B cell (primary cell): ENCODE measurements around the gene SLCO3A1. TPM values are rescaled to one million over a fixed set of nuclear protein-coding genes. Genes with fewer than 3 reads are reported as not detected.

Experiments used
- ATAC-seq: fragments of 200-7000 bp; cut with Tn5 transposase; one replicate; pipeline ENCODE4 v1.10.0; 2021; ENCODE audit warnings: low read depth, mild to moderate bottlenecking, moderate number of reproducible peaks, moderate library complexity
- CTCF ChIA-PET: fragments of 350-600 bp; sonication (Branson Sonifier 250); formaldehyde crosslinking; loops from one replicate; lab custom pipeline; 2021; ENCODE audit warnings: antibody characterized with exemption, inconsistent platforms; lab: Charles Lee
- POLR2A ChIA-PET: fragments of 350-600 bp; sonication (Branson Sonifier 250); formaldehyde crosslinking; loops from one replicate; lab custom pipeline; 2021; ENCODE audit warnings: antibody characterized with exemption; lab: Charles Lee
- DNase-seq: peaks from one replicate; pipeline ENCODE4 v3.0.0; 2013
- H2AFZ ChIP-seq: 2 replicates; pipeline ENCODE4 v1.6.1; 2012; ENCODE audit warnings: mild to moderate bottlenecking, low read depth, low read length; ENCODE audit not compliant: insufficient read depth, poor library complexity, severe bottlenecking
- H3K27ac ChIP-seq, 2 donors: 1 replicate in 1 of 2; 2 replicates in 1 of 2; pipeline ENCODE4 v1.5.1; 2012 to 2013; ENCODE audit warnings: low read length in 2 of 2, mild to moderate bottlenecking in 2 of 2, moderate library complexity in 1 of 2
- H3K27me3 ChIP-seq, 4 experiments: fragments of 200-600 bp in 1 of 4; sonication (generic) in 1 of 4; replicated peaks in 1 of 4; 1 replicate in 2 of 4; 2 replicates in 2 of 4; pipeline versions ENCODE4 v1.6.1 to v1.7.0; 2013 to 2016; ENCODE audit warnings: low read length in 3 of 4, mild to moderate bottlenecking in 2 of 4, mixed read lengths in 1 of 4, moderate library complexity in 1 of 4; ENCODE audit not compliant: insufficient read depth in 4 of 4, control insufficient read depth in 3 of 4; ENCODE audit errors: control extremely low read depth in 1 of 4
- H3K36me3 ChIP-seq, 2 experiments: replicated peaks in 1 of 2; 1 replicate in 1 of 2; 2 replicates in 1 of 2; pipeline versions ENCODE4 v1.6.1 to v1.7.1; 2013; ENCODE audit warnings: low read length in 1 of 2; ENCODE audit not compliant: insufficient read depth in 2 of 2, control insufficient read depth in 1 of 2; ENCODE audit errors: control extremely low read depth in 1 of 2, extremely low read depth in 1 of 2
- H3K4me1 ChIP-seq, 2 donors: fragments of 200-600 bp in 1 of 2; sonication (generic) in 1 of 2; 1 replicate in 1 of 2; 2 replicates in 1 of 2; pipeline versions ENCODE4 v1.5.1 to v1.6.1; 2013 to 2017; ENCODE audit warnings: low read length in 2 of 2; ENCODE audit not compliant: control insufficient read depth in 2 of 2, insufficient read depth in 2 of 2
- H3K4me2 ChIP-seq: replicated peaks from 2 replicates; pipeline ENCODE3; 2012; ENCODE audit warnings: mild to moderate bottlenecking, low read depth, low read length; ENCODE audit not compliant: poor library complexity, severe bottlenecking
- H3K4me3 ChIP-seq, 5 experiments: fragments of 200-600 bp in 1 of 5; sonication (generic) in 1 of 5; 1 replicate in 3 of 5; 2 replicates in 2 of 5; pipeline versions ENCODE4 v1.5.1 to v1.7.0; 2011 to 2016; ENCODE audit warnings: low read length in 4 of 5, mild to moderate bottlenecking in 4 of 5, low read depth in 2 of 5, control low read depth in 1 of 5, moderate library complexity in 1 of 5; ENCODE audit not compliant: insufficient read depth in 1 of 5; ENCODE audit errors: control extremely low read depth in 1 of 5, extremely low read depth in 1 of 5
- H3K79me2 ChIP-seq: fragments of 200-600 bp; sonication (generic); one replicate; pipeline ENCODE4 v1.6.0; 2016; ENCODE audit warnings: low read length; ENCODE audit not compliant: control insufficient read depth, insufficient read depth
- H3K9ac ChIP-seq: fragments of 200-600 bp; sonication (generic); 2 replicates; pipeline ENCODE4 v1.6.1; 2017; ENCODE audit warnings: mild to moderate bottlenecking, low read length, moderate library complexity
- H3K9me3 ChIP-seq, 3 donors: one replicate each; pipeline versions ENCODE4 v1.6.1 to v1.7.1; 2013; ENCODE audit warnings: low read length in 2 of 3; ENCODE audit not compliant: control insufficient read depth in 2 of 3, insufficient read depth in 1 of 3; ENCODE audit errors: control extremely low read depth in 1 of 3
- H4K20me1 ChIP-seq: 2 replicates; pipeline ENCODE4 v1.6.0; 2012; ENCODE audit warnings: mild to moderate bottlenecking, low read length; ENCODE audit not compliant: insufficient read depth, control insufficient read depth, poor library complexity, severe bottlenecking
- H3K27ac Mint-ChIP-seq: one replicate; pipeline ENCODE4 v1.8.0; 2021; ENCODE audit warnings: mixed read lengths
- H3K27me3 Mint-ChIP-seq: one replicate; pipeline ENCODE4 v1.8.0; 2021; ENCODE audit warnings: mixed read lengths
- H3K4me1 Mint-ChIP-seq: one replicate; pipeline ENCODE4 v1.8.0; 2021; ENCODE audit warnings: mixed read lengths
- H3K4me3 Mint-ChIP-seq: one replicate; pipeline ENCODE4 v1.8.0; 2021; ENCODE audit warnings: mixed read lengths
- H3K9me3 Mint-ChIP-seq: one replicate; pipeline ENCODE4 v1.8.0; 2022; ENCODE audit warnings: mixed read lengths; ENCODE audit not compliant: insufficient read depth
- EZH2 ChIP-seq: IDR thresholded peaks from 2 replicates; pipeline ENCODE4 v1.6.1; 2012; ENCODE audit warnings: borderline replicate concordance, low read depth, mild to moderate bottlenecking, moderate library complexity, low read length; ENCODE audit not compliant: insufficient read depth, poor library complexity, severe bottlenecking
- WGBS: methylation state at CpG from one replicate; pipeline ENCODE4 v1.1.5; 2013; ENCODE audit warnings: missing lambda C conversion rate; ENCODE audit not compliant: insufficient coverage; 5-methylcytosine and 5-hydroxymethylcytosine counted together
- intact Hi-C: fragments of 100-400 bp; cut with micrococcal nuclease; formaldehyde crosslinking; loops from one replicate; pipeline ENCODE4 v1.10.0; 2022
- polyA plus RNA-seq: library from polyadenylated mRNA; depleted of rRNA; stranded (reverse); fragments of >200 nt; gene quantifications from 2 replicates; pipeline ENCODE4 v1.2.3, GENCODE V29; 2012
- total RNA-seq, 2 donors: library from RNA; stranded (reverse); fragments of 120-200 nt in 1 of 2; gene quantifications; 1 replicate in 1 of 2; 2 replicates in 1 of 2; pipeline versions ENCODE4 v1.2.3 to v1.2.4, GENCODE V29; 2013 to 2022
- TF ChIP-seq, protein P1 (sequence below): fragments of 200-600 bp; IDR thresholded peaks from one replicate; pipeline ENCODE4 v1.8.0; 2022; ENCODE audit warnings: antibody characterized with exemption, mild to moderate bottlenecking

SLCO3A1 gene
- total and polyA plus RNA-seq, 2 donors (not counting 1 experiment from before 2014, with no cell fraction given) = 0.99 to 2.3 TPM

DNA sequence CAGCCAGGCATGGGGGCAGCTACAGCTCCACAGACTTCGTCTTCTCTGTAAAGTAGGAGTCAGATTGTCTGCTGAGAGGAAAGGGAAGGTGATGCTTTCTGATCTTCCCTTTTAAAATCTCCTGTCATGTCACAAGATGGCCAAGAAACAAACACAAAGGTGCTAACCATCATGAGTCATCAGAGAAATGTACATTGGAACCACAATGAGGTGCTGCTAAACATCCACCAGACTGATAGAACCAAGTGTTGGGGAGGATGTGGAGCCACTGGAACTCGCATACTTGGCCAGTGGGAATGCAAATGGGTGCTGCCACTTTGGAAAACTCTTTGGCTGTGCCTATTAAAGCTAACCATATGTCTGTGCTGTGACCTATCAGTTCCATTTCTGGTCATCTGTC lies 268.8 kb downstream of the SLCO3A1 start:
- ATAC-seq (no peak), DNase-seq (no peak)
- no peak overlapping the region for H3K4me3 ChIP-seq
- WGBS = 50% methylated on average over 2 of the region's 2 CpGs
- H3K9me3 ChIP-seq = no peaks in the 10 kb centered on the region
- Mint-ChIP-seq H3K27ac (no peak overlapping the region), H3K9me3 (no peaks in the 10 kb centered on the region), H3K27me3 (no peaks in the 10 kb centered on the region), H3K4me3 (no peak overlapping the region), H3K4me1 (no peaks in the 10 kb centered on the region)
- no peaks in the 10 kb centered on the region for H3K4me1 ChIP-seq
- intact Hi-C loops = no loop called here
- no peak overlapping the region for H3K27ac ChIP-seq
- no peak for TF ChIP-seq EZH2
- TF ChIP-seq, protein P1, sequence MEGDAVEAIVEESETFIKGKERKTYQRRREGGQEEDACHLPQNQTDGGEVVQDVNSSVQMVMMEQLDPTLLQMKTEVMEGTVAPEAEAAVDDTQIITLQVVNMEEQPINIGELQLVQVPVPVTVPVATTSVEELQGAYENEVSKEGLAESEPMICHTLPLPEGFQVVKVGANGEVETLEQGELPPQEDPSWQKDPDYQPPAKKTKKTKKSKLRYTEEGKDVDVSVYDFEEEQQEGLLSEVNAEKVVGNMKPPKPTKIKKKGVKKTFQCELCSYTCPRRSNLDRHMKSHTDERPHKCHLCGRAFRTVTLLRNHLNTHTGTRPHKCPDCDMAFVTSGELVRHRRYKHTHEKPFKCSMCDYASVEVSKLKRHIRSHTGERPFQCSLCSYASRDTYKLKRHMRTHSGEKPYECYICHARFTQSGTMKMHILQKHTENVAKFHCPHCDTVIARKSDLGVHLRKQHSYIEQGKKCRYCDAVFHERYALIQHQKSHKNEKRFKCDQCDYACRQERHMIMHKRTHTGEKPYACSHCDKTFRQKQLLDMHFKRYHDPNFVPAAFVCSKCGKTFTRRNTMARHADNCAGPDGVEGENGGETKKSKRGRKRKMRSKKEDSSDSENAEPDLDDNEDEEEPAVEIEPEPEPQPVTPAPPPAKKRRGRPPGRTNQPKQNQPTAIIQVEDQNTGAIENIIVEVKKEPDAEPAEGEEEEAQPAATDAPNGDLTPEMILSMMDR = no peak
- H4K20me1 ChIP-seq = no peaks in the 10 kb centered on the region
- H3K27me3 ChIP-seq = peaks cover 0 to 2% (median 0%) of the 10 kb centered on the region in 4 experiments
- no peak overlapping the region for H3K9ac ChIP-seq
- no peak overlapping the region for H2AFZ ChIP-seq
- ChIA-PET CTCF (no interaction called here), POLR2A (no interaction called here)
- H3K4me2 ChIP-seq = no peak overlapping the region
- no peaks in the 10 kb centered on the region for H3K79me2 ChIP-seq
- H3K36me3 ChIP-seq = no peaks in the 10 kb centered on the region

DNA sequence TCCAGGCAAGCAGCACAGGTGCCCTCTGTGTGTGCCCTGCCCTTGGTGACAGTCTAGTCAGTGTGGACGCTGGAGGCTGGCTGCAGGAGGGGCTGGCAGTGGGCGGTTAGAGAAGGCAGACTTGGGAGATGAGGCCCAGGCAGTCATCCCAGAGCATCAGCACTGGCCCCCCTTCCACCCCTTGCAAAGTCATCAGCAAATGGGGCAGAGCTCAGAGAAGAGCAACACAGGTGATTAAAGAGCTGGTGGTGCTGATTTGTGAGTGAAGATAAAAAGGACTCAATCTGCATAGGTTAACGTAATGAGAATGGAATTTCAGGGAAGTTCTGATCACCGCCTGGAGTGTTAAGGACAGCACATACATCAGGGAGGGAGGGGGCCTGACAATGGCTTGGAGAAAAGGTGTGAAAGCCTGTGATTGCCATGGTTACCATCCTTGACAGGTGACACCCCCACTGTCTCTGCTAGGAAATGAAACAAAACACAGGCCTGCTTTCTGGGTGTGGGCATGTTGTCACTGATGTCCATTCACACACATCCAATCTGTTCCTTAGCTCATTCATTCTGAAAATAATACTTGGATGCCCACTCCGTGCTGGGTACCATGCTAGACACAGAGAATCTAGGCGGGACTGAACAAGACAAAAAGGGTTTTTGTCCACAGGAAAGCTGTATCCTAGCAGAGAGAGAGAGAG lies 270.6 kb downstream of the SLCO3A1 start:
- Mint-ChIP-seq H3K27ac (no peak overlapping the region), H3K4me1 (no peaks in the 10 kb centered on the region), H3K4me3 (no peak overlapping the region), H3K9me3 (no peaks in the 10 kb centered on the region), H3K27me3 (no peaks in the 10 kb centered on the region)
- Histone ChIP-seq H3K4me2 (no peak overlapping the region), H4K20me1 (no peaks in the 10 kb centered on the region), H3K4me1 (no peaks in the 10 kb centered on the region), H3K27me3 (no peaks in the 10 kb centered on the region), H3K9ac (no peak overlapping the region), H3K27ac (no peak overlapping the region), H3K4me3 (no peak overlapping the region), H3K36me3 (no peaks in the 10 kb centered on the region), H2AFZ (no peak overlapping the region), H3K9me3 (no peaks in the 10 kb centered on the region), H3K79me2 (no peaks in the 10 kb centered on the region)
- ChIA-PET POLR2A (no interaction called here), CTCF (no interaction called here)
- WGBS = 86% methylated on average over 5 of the region's 6 CpGs
- intact Hi-C loops = no loop called here
- TF ChIP-seq, protein P1 = no peak
- no peak for TF ChIP-seq EZH2
- DNase-seq (no peak), ATAC-seq (no peak)
